ENCODE measurements around the gene CYB561D2. TPM values are rescaled to one million over a fixed set of nuclear protein-coding genes. Genes with fewer than 3 reads are reported as not detected.

CYB561D2 gene
- total RNA-seq, 1 donor from 2014 or later, result 2.2 TPM

- H3F3A ChIP-seq (ENCODE audit: low read depth), result no peaks in the 10 kb centered on the region
- Mint-ChIP-seq H3K27me3 (ENCODE audit: insufficient read depth, low read depth) (peaks cover 8% of the 10 kb centered on the region), H3K4me1 (peaks cover 9% of the 10 kb centered on the region), H3K36me3 (no peaks in the 10 kb centered on the region), H3K4me3 (no peak overlapping the region), H3K27ac (peak overlapping the region; percentile 72), H3K9me3 (no peaks in the 10 kb centered on the region)
- H3K9me3 ChIP-seq (ENCODE audit: low read depth), result no peaks in the 10 kb centered on the region
- H2AFZ ChIP-seq (replicated peaks), result no peak overlapping the region
- no peak overlapping the region for H3K9ac ChIP-seq
- TF ChIP-seq CTCF (IDR thresholded peaks at IDR 0.05) (no peak), EZH2 (IDR thresholded peaks at IDR 0.05) (no peak), EZH2phosphoT487 (IDR thresholded peaks at IDR 0.05) (no peak)
- no peaks in the 10 kb centered on the region for H3K79me2 ChIP-seq (ENCODE audit: low read depth)
- H4K20me1 ChIP-seq (ENCODE audit: low read depth), result no peaks in the 10 kb centered on the region
- no peaks in the 10 kb centered on the region for H3K36me3 ChIP-seq
- no peak overlapping the region for H3K4me2 ChIP-seq
- DNase-seq (ENCODE audit: low spot score), result no peak
- no peaks in the 10 kb centered on the region for H3K27me3 ChIP-seq
- no peak overlapping the region for H3K27ac ChIP-seq
- peaks cover 7% of the 10 kb centered on the region for H3K4me1 ChIP-seq
- H3K4me3 ChIP-seq, result no peak overlapping the region
These were observed 42.4 kb downstream of the CYB561D2 start for GRCh38 chr3:50393061-50393460.

- H3K4me1 Mint-ChIP-seq, result peaks cover 9% of the 10 kb centered on the region
These were observed 44.6 kb downstream of the CYB561D2 start for GRCh38 chr3:50395070-50395860.

GRCh38 chr3:50396502-50396901 is 45.8 kb downstream of the CYB561D2 start:
- Histone ChIP-seq H3K4me2 (no peak overlapping the region), H3K27ac (no peak overlapping the region), H2AFZ (replicated peaks) (no peak overlapping the region), H3K4me3 (no peak overlapping the region), H3K9me3 (ENCODE audit: low read depth) (no peaks in the 10 kb centered on the region), H3K27me3 (no peaks in the 10 kb centered on the region), H3K9ac (no peak overlapping the region), H3K79me2 (ENCODE audit: low read depth) (no peaks in the 10 kb centered on the region), H3K36me3 (no peaks in the 10 kb centered on the region), H3F3A (ENCODE audit: low read depth) (no peaks in the 10 kb centered on the region), H3K4me1 (peaks cover 4% of the 10 kb centered on the region), H4K20me1 (ENCODE audit: low read depth) (no peaks in the 10 kb centered on the region)
- Mint-ChIP-seq H3K36me3 (no peaks in the 10 kb centered on the region), H3K9me3 (no peaks in the 10 kb centered on the region), H3K4me3 (no peak overlapping the region), H3K27me3 (ENCODE audit: insufficient read depth, low read depth) (peaks cover 6% of the 10 kb centered on the region), H3K4me1 (peaks cover 9% of the 10 kb centered on the region), H3K27ac (peak overlapping the region; percentile 80)
- no peak for DNase-seq (ENCODE audit: low spot score)
- no peak for TF ChIP-seq EZH2phosphoT487 (IDR thresholded peaks at IDR 0.05)
- TF ChIP-seq CTCF (IDR thresholded peaks at IDR 0.05), result no peak
- no peak for TF ChIP-seq EZH2 (IDR thresholded peaks at IDR 0.05)

More at GRCh38 chr3:50395070-50395860, 44.6 kb downstream of the CYB561D2 start:
- Histone ChIP-seq H3K4me3 (no peak overlapping the region), H3F3A (ENCODE audit: low read depth) (no peaks in the 10 kb centered on the region), H3K4me1 (peaks cover 4% of the 10 kb centered on the region), H3K9me3 (ENCODE audit: low read depth) (no peaks in the 10 kb centered on the region), H4K20me1 (ENCODE audit: low read depth) (no peaks in the 10 kb centered on the region), H3K79me2 (ENCODE audit: low read depth) (no peaks in the 10 kb centered on the region), H3K4me2 (no peak overlapping the region), H2AFZ (replicated peaks) (no peak overlapping the region), H3K9ac (no peak overlapping the region), H3K36me3 (no peaks in the 10 kb centered on the region), H3K27me3 (no peaks in the 10 kb centered on the region), H3K27ac (no peak overlapping the region)
- no peaks in the 10 kb centered on the region for H3K36me3 Mint-ChIP-seq
- TF ChIP-seq CTCF (IDR thresholded peaks at IDR 0.05), result no peak
- TF ChIP-seq EZH2 (IDR thresholded peaks at IDR 0.05), result no peak
- no peak for TF ChIP-seq EZH2phosphoT487 (IDR thresholded peaks at IDR 0.05)
- H3K27ac Mint-ChIP-seq, result no peak overlapping the region
- peaks cover 8% of the 10 kb centered on the region for H3K27me3 Mint-ChIP-seq (ENCODE audit: insufficient read depth, low read depth)
- DNase-seq (ENCODE audit: low spot score), result no peak
- H3K9me3 Mint-ChIP-seq, result no peaks in the 10 kb centered on the region
- H3K4me3 Mint-ChIP-seq, result no peak overlapping the region
